HepG2 (cell line): Measurements from ENCODE around the gene KRT15. TPM values are rescaled to one million over a fixed set of nuclear protein-coding genes. Genes with fewer than 3 reads are reported as not detected.
A peak's percentile ranks its signal among the peaks of the same experiment; 100 is the strongest.

Source experiments
- ATAC-seq: fragments of 200-7000 bp; cut with Tn5 transposase; 3 replicates; pipeline ENCODE4 v1.9.1; 2020; ENCODE audit warnings: mild to moderate bottlenecking, moderate library complexity
- BruUV-seq: library from RNA; stranded (reverse); fragments of 400-500 nt; replicated peaks from 2 replicates; lab custom pipeline; 2021; lab: Mats Ljungman, UMichigan
- CTCF ChIA-PET: fragments of 300-600 bp; formaldehyde crosslinking; extraction: SDS; loops from one replicate; lab custom pipeline; 2021; ENCODE audit warnings: low total read pairs, inconsistent platforms, low intra/inter-chr PET ratio; lab: Yijun Ruan, JAX
- POLR2A ChIA-PET: fragments of 350-600 bp; sonication (Branson Sonifier 250); formaldehyde crosslinking; loops from one replicate; lab custom pipeline; 2020; ENCODE audit warnings: antibody characterized with exemption, inconsistent platforms; lab: Yijun Ruan, JAX
- DNase-seq: peaks from one replicate; pipeline ENCODE4 v3.0.0-alpha.2; 2015; ENCODE audit warnings: low spot score
- FAIRE-seq: peaks from 3 replicates; lab custom pipeline; 2011; peaks lifted over from hg19 to GRCh38; lab: Jason Lieb, UNC
- H2AFZ ChIP-seq: one replicate; pipeline ENCODE4 v1.6.1; 2011; ENCODE audit warnings: low read length, inconsistent platforms
- H3K27ac ChIP-seq: fragments of 300-600 bp; 3 replicates; pipeline ENCODE4 v1.8.0; 2011; ENCODE audit warnings: mixed run types, mild to moderate bottlenecking, mixed read lengths, low read length, inconsistent platforms; ENCODE audit not compliant: insufficient read depth; ENCODE audit errors: extremely low read length
- H3K27me3 ChIP-seq, 2 experiments: fragments of 200-600 bp in 1 of 2; 2 replicates in 1 of 2; 3 replicates in 1 of 2; pipeline versions ENCODE4 v1.6.0 to v1.8.0; 2011; ENCODE audit warnings: low read length in 2 of 2, mild to moderate bottlenecking in 2 of 2, moderate library complexity in 2 of 2, inconsistent platforms in 1 of 2; ENCODE audit not compliant: insufficient read depth in 2 of 2, control insufficient read depth in 1 of 2
- H3K36me3 ChIP-seq, 2 experiments: fragments of 200-600 bp in 1 of 2; replicated peaks in 1 of 2; 2 replicates in 1 of 2; 3 replicates in 1 of 2; pipeline versions ENCODE4 v1.5.1 to v1.8.0; 2011; ENCODE audit warnings: low read length in 2 of 2, inconsistent platforms in 1 of 2; ENCODE audit not compliant: insufficient read depth in 2 of 2, control insufficient read depth in 1 of 2
- H3K4me1 ChIP-seq: 2 replicates; pipeline ENCODE4 v1.5.1; 2012; ENCODE audit warnings: low read length, inconsistent platforms; ENCODE audit not compliant: insufficient read depth
- H3K4me2 ChIP-seq: 2 replicates; pipeline ENCODE4 v1.6.0; 2011; ENCODE audit warnings: low read depth, low read length, inconsistent platforms
- H3K4me3 ChIP-seq, 3 experiments: fragments of 200-600 bp in 1 of 3; sonication (generic), shearing (Covaris generic) in 1 of 3; replicated peaks in 1 of 3; 2 replicates each; pipeline ENCODE4 v1.5.1; 2011 to 2016; ENCODE audit warnings: low read length in 3 of 3, inconsistent platforms in 2 of 3, low read depth in 2 of 3, mild to moderate bottlenecking in 2 of 3, control low read depth in 1 of 3, mixed read lengths in 1 of 3; ENCODE audit not compliant: insufficient read depth in 1 of 3
- H3K79me2 ChIP-seq: one replicate; pipeline ENCODE4 v1.6.1; 2011; ENCODE audit warnings: low read length, inconsistent platforms; ENCODE audit not compliant: insufficient read depth
- H3K9ac ChIP-seq: 2 replicates; pipeline ENCODE4 v1.6.0; 2011; ENCODE audit warnings: mild to moderate bottlenecking, low read depth, low read length, inconsistent platforms; ENCODE audit not compliant: insufficient read depth
- H3K9me3 ChIP-seq: 2 replicates; pipeline ENCODE4 v1.5.1; 2012; ENCODE audit warnings: mild to moderate bottlenecking, low read length
- H4K20me1 ChIP-seq: 2 replicates; pipeline ENCODE4 v1.6.0; 2011; ENCODE audit warnings: inconsistent platforms, mild to moderate bottlenecking, low read length, moderate library complexity; ENCODE audit not compliant: insufficient read depth
- CEBPB ChIP-seq: IDR thresholded peaks from 2 replicates; pipeline ENCODE4 v1.6.1; 2011; ENCODE audit warnings: low read depth, low read length, improper control_type of control experiment, borderline replicate concordance
- CEBPG ChIP-seq: IDR thresholded peaks from 2 replicates; pipeline ENCODE4 v1.6.1; 2016
- HNRNPK ChIP-seq: fragments of 200-400 bp; formaldehyde crosslinking; IDR thresholded peaks from 2 replicates; pipeline ENCODE4 v1.6.1; 2018; ENCODE audit warnings: low read length, low read depth, moderate library complexity, mild to moderate bottlenecking; ENCODE audit not compliant: poor library complexity, severe bottlenecking
- NCOA5 ChIP-seq: sonication (generic); formaldehyde crosslinking; IDR thresholded peaks from 2 replicates; pipeline ENCODE4 v1.4.0; 2020; ENCODE audit warnings: missing genetic modification reagents
- PBX3 ChIP-seq: sonication (generic); formaldehyde crosslinking; IDR thresholded peaks from 2 replicates; pipeline ENCODE4 v1.8.1; 2023; ENCODE audit warnings: missing genetic modification reagents, inconsistent platforms, borderline replicate concordance
- PCBP2 ChIP-seq: fragments of 200-400 bp; formaldehyde crosslinking; optimal IDR thresholded peaks from 2 replicates; pipeline ENCODE3; 2018; ENCODE audit warnings: low read length, low read depth; ENCODE audit not compliant: poor library complexity, severe bottlenecking
- ZBTB25 ChIP-seq: IDR thresholded peaks from 2 replicates; pipeline ENCODE4 v1.6.1; 2018; ENCODE audit warnings: missing genetic modification reagents
- ZKSCAN1 ChIP-seq: fragments of 150-350 bp; IDR thresholded peaks from 2 replicates; pipeline ENCODE4 v1.6.1; 2014; ENCODE audit warnings: low read length
- ZNF577 ChIP-seq: sonication (generic); formaldehyde crosslinking; IDR thresholded peaks from 2 replicates; pipeline ENCODE4 v1.4.0; 2020; ENCODE audit warnings: mild to moderate bottlenecking, low read depth, missing genetic modification reagents, borderline replicate concordance
- ZNF629 ChIP-seq: sonication (generic); formaldehyde crosslinking; conservative IDR thresholded peaks from 2 replicates; pipeline ENCODE4 v1.5.0; 2020; ENCODE audit warnings: missing genetic modification reagents
- WGBS: methylation state at CpG from one replicate; pipeline ENCODE4 v1.1.6; 2017; ENCODE audit warnings: low lambda C conversion rate; 5-methylcytosine and 5-hydroxymethylcytosine counted together
- in situ Hi-C: cut with HindIII; loops from 2 replicates; pipeline ENCODE4 v1.10.0; 2017; ENCODE audit warnings: low pct_unique_long_range_greater_than_20kb; ENCODE audit not compliant: extremely low pct_ligation_motif_present
- intact Hi-C: fragments of 100-400 bp; cut with micrococcal nuclease; formaldehyde crosslinking; loops from one replicate; pipeline ENCODE4 v1.10.0; 2022; ENCODE audit not compliant: unreplicated experiment
- polyA plus RNA-seq, 8 experiments: library from polyadenylated mRNA; depleted of rRNA in 3 of 8; stranded (reverse) in 7 of 8; unstranded in 1 of 8; fragments of >200 nt; fragmentation: Illumina TruSeq in 4 of 8; extraction: Trizol in 4 of 8; gene quantifications; 2 replicates each; pipeline versions ENCODE4 v1.2.1 to v1.2.3, GENCODE V29; 2011 to 2016; ENCODE audit warnings: low read depth in 4 of 8, missing spikeins in 1 of 8, mixed read lengths in 1 of 8; ENCODE audit not compliant: insufficient read depth in 1 of 8
- total RNA-seq, 5 experiments: library from RNA; depleted of rRNA; stranded (reverse); fragments of >200 nt; fragmentation: Illumina TruSeq; extraction: Trizol; gene quantifications; 2 replicates each; pipeline ENCODE4 v1.2.3, GENCODE V29; 2016; ENCODE audit warnings: low read depth in 1 of 5

Gene KRT15
- total and polyA plus RNA-seq, 2 of the 13 experiments (the other 11 are each of a cell fraction or from before 2014, with no cell fraction given): 0.46 to 0.63 TPM

GRCh38 chr17:41532947-41533570 lies 14.4 kb upstream of the KRT15 start:
- intact Hi-C loops (loop anchor here (10.0 kb wide), 1 partner anchor 118 kb away; no protein-coding TSS in a partner anchor), in situ Hi-C loops (no loop called here)
- H3K79me2 ChIP-seq: no peaks in the 10 kb centered on the region
- H3K4me1 ChIP-seq: peaks cover 64% of the 10 kb centered on the region
- peaks cover 0 to 11% of the 10 kb centered on the region in 2 experiments; a peak in 2 of 5 replicates for H3K27me3 ChIP-seq
- FAIRE-seq (no peak), ATAC-seq (no peak), DNase-seq (no peak)
- 35% methylated on average over 9 of the region's 9 CpGs for WGBS
- H3K36me3 ChIP-seq: no peaks in the 10 kb centered on the region
- H4K20me1 ChIP-seq: no peaks in the 10 kb centered on the region
- H3K4me2 ChIP-seq: no peak overlapping the region
- no TSS peak for BruUV-seq
- no peak overlapping the region for H3K9ac ChIP-seq
- ChIA-PET POLR2A (interaction anchor here (1.1 kb wide), 1 partner anchor 155 kb away, joined by 3 read pairs; no protein-coding TSS in a partner anchor), CTCF (no interaction called here)
- no peak overlapping the region for H3K4me3 ChIP-seq
- H2AFZ ChIP-seq: no peak overlapping the region
- no peaks in the 10 kb centered on the region for H3K9me3 ChIP-seq
- TF ChIP-seq HNRNPK (peak; percentile 52), ZBTB25 (CRISPR knock-in tag) (no peak), PCBP2 (peak; percentile 76), CEBPG (peak; percentile 73), CEBPB (peak; percentile 68)
- no peak overlapping the region for H3K27ac ChIP-seq

- intact Hi-C loops (loop anchor here (10.0 kb wide), 1 partner anchor 117 kb away; no protein-coding TSS in a partner anchor), in situ Hi-C loops (no loop called here)
- H2AFZ ChIP-seq: no peak overlapping the region
- BruUV-seq: no TSS peak
- H3K4me2 ChIP-seq: no peak overlapping the region
- peaks cover 0 to 3% of the 10 kb centered on the region in 2 experiments; a peak in 1 of 5 replicates for H3K27me3 ChIP-seq
- H3K9ac ChIP-seq: no peak overlapping the region
- no peak for DNase-seq
- H3K4me3 ChIP-seq: no peak overlapping the region
- no peaks in the 10 kb centered on the region for H3K36me3 ChIP-seq
- H3K79me2 ChIP-seq: peaks cover 3% of the 10 kb centered on the region
- no peak for ATAC-seq
- ChIA-PET CTCF (no interaction called here), POLR2A (no interaction called here)
- FAIRE-seq: no peak
- H3K9me3 ChIP-seq: no peaks in the 10 kb centered on the region
- no peaks in the 10 kb centered on the region for H4K20me1 ChIP-seq
- WGBS: 0% methylated on average over 1 of the region's 1 CpG
- H3K4me1 ChIP-seq: peaks cover 59% of the 10 kb centered on the region
- no peak for TF ChIP-seq ZNF577
- TF ChIP-seq NCOA5 (CRISPR knock-in tag): no peak
- TF ChIP-seq PBX3 (CRISPR knock-in tag): no peak
- TF ChIP-seq ZKSCAN1: no peak
- peak; percentile 68 for TF ChIP-seq ZNF629
- no peak overlapping the region for H3K27ac ChIP-seq
Measured at GRCh38 chr17:41531993-41532392, 13.3 kb upstream of the KRT15 start.
